NCI-H1436 (cell line): ENCODE measurements around the gene ZNF556.
"Not testable (repeated sequence)": the region's sequence is repeated elsewhere in the genome, so short reads cannot be mapped to it uniquely, and the experiment has no call there.

Experiments
- DNase-seq: peaks from one replicate; lab custom pipeline; 2025; lab: John Stamatoyannopoulos, UW

ZNF556 gene

DNA sequence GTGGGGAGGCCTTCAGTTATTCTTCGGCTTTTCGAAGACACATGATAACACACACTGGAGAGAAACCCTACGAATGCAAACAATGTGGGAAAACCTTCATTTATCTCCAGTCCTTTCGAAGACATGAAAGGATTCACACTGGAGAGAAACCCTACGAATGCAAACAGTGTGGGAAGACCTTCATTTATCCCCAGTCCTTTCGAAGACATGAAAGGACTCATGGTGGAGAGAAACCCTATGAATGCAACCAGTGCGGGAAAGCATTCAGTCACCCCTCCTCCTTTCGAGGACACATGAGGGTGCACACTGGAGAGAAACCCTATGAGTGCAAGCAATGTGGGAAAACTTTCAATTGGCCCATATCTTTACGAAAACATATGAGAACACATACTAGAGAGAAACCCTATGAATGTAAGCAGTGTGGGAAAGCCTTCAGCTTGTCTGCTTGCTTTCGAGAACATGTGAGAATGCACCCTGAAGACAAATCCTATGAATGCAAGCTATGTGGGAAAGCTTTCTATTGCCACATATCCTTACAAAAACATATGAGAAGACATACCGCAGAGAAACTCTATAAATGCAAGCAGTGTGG is 14.0 kb upstream of the ZNF556 start:
- no peak for DNase-seq

DNA sequence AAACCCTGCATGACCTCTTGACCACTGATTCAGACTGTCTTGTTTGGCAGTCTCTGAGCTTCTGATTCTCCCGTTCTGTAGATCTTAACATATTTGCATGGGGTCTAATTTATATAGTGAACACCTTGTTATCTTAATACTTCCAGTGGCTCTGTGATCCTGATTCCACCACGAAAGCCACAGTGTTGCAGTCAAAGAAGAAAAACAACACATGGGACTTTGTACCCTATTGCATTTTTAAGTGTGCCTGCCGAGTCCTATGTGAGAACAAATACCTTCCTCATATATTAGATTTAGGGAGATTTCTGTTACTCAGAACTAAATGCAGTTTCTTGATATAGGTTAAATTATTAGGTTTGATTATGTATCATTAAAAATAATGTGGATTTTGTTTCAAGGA is 12.3 kb upstream of the ZNF556 start:
- DNase-seq, result no peak

DNA sequence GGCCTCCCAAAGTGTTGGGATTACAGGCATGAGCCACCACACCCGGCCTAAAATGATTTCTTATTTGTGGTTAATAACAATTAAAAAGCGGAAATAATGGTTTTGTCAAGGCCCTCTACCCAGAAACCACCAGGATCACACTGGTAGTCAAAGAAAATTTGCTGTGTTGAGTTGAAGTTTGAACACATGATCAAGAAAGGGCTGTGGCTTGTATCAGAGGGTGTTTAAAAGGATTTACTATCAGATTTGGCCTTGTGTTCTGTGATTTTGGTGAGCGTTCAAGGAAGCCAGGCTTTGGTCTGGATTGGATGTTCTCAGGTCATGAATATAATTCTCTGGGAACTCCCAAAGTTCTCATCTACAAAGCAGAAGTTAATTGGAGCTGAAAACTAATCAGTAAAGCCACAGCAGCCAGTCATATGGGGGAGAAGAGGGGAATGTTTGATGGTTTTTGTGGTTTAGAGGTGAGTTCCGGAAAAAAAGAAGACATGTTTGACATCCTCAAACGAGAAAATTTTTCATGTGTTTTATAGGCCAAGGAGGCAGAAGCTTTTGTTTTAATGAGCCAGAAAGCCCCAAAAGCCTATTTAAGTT is 10.6 kb upstream of the ZNF556 start:
- no peak for DNase-seq

DNA sequence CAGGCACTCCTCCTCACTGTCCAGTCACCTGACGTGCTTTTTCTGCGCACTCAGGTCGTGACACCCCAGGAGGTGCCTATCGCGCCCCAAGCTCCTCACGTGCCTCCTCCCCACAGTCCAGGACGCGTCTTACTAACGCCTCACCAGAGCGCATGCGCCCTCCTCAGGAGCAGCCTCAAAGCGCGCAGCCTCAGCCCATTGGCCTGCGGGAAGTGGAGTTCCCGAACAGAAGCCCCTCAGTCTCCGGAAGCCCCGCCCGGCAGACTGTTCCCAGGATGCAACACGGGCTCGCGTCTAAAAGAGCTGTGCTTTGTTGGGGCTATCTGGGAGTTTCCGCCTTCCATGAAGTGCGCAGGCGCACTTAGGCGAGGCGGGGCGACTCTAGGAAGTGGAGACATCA is 8.3 kb upstream of the ZNF556 start:
- DNase-seq, result no peak

DNA sequence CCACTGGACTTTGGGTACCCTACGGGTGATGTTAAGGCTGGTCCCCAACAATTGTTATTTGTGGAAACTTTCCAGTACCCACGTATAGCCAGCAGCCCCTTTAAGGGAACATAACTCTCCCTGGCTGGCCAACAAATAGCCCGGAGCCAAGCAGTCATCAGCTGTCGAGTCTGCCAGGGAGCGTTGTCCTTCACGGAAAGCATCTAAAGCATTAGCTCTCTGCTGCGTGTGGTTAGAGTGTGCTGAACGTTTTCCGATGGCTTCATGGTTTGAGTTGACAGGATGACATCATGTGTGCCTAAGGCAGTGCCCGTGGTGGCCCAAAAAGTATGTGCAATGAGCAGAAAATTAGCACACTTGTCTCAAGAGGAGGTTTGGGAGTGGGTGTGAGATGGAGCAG is 3.3 kb upstream of the ZNF556 start:
- no peak for DNase-seq

DNA sequence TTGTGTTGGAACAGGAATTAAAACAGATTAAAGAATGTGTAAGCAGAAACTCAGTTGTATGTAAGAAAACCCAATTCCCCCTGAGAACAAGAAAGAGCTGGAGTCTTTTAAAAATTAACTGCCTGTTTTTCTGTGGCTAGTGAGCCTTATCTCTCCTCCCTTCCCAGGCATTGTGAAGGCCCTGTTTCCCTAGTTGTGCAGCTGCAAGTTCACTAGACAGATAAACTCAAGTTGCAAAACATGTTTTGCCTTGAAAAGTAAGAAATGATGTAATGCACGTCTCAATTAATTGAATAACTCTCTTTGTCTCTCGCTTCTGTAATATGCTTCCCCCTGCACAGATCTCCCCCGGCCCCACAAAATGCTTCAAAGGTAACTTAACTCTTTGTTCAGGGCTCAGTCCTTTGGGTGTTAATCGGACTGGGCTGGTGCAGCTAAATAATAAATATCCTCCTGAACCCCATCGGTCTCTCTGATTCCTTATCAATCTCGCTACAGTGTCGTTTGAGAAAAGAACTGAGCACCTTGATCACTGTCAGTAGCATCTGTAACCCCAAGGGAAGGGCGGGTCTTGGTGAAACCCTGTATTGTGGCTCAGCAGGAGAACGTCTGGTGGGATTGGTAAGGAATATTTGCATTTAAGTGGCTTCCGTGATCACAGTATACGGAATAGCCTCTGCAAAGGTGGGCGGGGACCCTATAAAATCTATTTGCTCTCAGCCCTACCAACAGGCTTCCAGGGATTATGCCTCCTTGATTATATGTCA is 1.6 kb upstream of the ZNF556 start:
- DNase-seq, result no peak

DNA sequence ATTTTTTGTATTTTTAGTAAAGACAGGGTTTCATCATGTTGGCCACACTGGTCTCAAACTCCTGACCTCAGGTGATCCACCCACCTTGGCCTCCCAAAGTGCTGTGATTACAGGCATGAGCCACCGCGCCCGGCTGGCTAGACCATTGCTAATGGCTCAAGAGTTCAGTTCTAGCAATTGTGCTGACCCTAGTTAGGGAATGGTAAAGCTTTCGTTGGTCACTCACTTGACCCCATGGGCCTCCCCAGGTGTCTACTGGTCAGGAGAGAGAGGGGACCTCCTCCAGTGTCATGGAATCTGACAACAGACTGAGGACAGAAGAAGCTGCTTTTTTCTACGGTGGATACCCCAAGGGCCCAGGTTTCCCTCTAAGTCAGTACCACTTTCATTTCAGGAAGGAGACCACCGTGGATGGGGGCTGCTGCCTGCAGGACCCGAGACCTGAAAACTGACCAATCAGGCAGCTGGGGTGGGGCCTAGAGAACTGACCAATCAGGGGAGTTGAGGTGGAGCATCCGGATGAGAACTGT is 575 bp upstream of the ZNF556 start:
- DNase-seq, result no peak

DNA sequence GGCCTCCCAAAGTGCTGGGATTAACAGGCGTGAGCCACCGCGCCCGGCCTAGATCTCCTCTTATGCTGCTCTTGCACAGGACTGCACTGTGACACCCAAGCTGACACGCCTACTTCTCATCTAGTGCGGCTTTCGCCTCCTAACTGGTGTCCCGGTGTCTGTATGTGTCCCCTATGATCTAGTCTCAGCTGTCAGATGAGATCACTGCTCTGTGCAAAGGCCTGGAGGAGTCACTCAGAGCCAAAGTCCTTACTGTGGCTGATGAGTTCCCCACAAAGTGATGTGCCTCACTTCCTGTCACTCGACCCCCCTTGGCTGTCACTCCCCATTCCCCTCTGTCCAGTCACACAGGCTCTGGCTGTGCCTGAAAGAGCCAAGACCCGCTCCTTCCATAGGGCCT is 2.5 kb downstream of the ZNF556 start:
- DNase-seq, result no peak

DNA sequence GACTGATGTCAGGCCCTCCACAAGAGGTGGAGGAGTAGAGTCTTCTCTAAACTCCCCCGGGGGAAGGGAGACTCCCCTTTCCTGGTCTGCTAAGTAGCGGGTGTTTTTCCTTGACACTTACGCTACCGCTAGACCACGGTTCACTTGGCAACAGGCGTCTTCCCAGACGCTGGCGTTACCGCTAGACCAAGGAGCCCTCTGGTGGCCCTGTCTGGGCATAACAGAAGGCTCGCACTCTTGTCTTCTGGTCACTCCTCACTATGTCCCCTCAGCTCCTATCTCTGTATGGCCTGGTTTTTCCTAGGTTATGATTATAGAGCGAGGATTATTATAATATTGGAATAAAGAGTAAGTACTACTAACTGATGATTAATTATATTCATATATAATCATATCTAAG is 5.0 kb downstream of the ZNF556 start:
- DNase-seq, result not testable (repeated sequence)

DNA sequence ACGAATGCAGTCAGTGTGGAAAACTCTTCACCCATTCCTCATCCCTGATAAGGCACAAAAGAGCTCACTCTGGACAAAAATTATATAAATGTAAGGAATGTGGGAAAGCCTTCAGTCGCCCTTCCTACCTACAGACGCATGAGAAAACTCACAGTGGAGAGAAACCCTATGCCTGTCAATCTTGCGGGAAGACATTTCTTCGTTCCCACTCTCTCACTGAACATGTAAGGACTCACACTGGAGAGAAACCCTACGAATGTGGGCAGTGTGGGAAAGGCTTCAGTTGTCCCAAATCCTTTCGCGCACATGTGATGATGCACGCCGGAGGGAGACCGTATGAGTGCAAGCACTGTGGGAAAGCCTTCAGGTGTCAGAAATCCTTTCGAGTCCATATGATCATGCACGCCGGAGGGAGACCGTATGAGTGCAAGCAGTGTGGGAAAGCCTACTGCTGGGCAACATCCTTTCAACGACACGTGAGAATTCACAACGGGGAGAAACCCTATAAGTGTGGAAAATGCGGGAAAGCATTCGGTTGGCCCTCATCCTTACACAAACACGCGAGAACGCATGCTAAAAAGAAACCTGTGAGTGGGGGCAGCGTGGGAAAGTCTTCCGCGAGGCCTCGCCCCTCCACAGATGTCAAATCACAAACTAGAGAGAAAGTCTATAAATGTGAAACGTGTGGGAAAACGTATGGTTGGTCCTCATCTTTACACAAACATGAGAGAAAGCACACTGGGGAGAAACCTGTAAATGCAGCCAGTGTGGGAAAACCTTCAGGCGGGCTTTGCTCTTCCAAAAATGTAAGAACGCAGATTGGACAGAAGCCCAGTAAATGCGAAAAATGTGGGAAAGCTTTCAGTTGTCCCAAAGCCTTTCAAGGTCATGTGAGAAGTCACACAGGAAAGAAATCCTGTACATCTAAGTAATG is 10.5 kb downstream of the ZNF556 start:
- no peak for DNase-seq

DNA sequence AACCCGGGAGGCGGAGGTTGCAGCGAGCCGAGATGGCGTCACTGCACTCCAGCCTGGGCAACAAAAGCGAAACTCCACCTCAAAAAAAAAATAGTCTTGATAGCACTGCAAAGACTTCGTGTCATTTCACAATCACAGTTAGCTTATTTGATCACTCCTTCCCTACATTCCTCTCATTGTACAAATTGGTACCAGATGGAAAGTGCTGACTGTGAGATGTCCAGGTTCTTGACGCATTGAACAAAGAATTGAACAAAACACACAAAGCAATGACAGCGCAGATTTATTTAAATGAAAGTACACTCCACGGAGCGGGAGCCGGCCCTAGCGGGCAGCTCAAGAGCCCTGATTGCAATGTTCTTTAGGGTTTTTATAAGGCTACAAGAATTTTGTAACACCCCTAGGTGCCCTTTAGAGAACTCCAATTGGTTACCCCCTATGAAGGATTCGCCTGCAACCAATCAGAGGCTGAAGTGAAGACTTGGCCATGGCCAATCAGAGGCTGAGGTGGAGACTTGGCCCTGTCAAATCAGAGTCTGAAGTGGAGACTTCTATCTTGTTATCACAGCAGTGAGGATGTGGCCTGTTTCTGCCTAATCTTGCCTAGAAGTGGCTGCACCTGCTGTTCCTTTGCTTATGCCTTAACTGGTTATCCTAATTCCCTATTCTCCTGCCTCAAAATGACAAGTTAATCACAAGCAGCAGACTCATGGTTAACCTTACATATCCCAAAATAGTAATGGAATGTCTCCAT is 16.7 kb downstream of the ZNF556 start:
- no peak for DNase-seq

DNA sequence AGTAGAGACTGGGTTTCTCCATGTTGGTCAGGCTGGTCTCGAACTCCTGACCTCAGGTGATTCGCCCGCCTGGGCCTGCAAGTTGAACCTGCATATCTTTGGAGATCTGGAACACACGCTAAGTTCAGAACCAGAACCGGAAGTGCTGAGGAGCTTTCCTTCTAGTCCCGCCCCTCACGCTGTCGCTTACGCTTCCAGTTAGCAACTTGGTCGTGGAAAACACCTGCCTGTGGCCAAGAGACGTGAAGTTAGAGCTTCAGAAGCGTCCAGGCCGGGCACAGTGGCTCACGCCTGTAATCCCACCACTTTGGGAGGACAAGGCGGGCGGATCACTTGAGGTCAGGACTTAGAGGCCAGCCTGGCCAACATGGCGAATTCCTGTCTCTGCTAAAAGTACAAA is 18.6 kb downstream of the ZNF556 start:
- no peak for DNase-seq

DNA sequence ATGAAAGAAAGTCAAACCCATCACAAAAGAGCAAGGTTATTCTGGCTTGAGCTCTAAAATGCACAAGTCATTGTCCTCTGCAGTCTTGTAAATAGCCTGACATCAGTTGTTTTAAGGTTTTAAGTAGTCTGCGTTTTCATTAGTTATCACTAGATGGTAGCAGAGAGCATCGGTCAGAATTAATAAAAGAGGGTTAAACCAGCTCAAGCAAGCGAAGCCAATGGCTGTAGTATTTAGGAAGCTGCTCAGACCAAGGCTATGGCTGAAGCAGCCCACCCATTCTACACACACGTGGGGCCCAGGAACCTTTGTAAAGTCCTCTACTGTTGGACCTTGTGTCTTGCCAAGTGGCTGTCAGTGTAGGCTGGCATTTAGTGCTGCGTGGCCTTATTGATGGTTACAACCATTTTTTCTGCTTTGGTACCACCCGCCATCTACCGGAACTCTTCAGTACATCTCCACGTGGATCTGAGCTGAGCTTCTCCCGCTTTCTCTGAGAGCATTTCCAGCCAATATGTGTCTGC is 20.3 kb downstream of the ZNF556 start:
- DNase-seq, result peak; percentile 28

DNA sequence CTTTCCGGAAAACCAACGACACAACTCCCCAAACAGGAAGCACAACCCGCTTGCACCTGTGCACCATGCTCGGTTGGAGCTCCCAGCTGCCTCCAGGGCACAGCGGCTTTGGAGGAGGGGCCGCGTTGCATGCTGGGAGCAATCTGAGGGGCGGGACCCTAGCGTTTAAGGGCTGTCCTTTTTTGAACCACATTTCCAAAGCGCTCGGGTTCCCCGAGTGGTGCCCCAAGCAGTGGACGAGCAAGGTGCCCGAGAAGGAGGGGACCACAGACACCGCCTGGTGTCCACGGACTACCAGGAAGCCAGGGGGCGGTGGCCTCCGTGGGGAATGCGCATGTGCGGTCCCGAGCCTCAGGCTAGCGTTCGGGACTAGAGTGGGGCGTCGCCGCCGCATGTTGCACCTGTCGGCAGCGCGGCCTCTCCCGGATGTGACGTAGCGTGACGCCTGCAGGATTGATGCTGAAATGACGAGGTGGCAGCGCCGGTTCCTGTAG is 21.6 kb downstream of the ZNF556 start:
- no peak for DNase-seq

DNA sequence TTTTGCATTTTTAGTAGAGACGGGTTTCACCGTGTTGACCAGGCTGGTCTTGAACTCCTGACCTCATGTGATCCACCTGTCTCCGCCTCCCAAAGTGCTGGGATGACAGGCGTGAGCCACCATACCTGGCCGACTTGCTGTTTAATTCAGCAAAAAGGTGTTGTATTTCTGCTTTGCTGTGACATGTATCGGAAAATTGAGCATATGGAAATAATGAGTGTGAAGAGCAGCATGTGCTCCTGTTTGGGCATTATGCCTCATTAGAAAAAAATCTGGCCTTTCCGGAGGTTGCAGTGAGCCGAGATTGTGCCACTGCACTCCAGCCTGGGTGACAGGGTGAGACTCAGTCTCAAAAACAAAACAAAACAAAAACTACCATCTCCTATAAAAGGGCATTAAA is 23.4 kb downstream of the ZNF556 start:
- DNase-seq, result not testable (repeated sequence)

DNA sequence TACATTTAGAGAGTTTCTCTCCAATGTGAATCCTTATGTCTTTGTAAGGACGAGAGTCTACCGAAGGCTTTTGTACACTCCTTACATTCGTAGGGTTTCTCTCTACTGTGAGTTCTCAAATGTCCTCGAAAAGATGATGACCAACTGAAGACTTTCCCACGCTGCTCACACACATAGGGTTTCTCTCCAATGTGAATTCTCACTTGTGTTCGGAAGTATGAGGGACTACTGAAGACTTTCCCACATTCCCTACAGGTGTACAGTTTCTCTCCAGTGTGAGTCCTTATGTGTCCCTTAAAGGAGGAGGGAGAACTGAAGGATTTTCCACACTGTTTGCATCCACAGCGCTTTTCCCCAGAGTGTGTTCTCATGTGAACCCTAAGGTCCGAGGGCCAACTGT is 29.6 kb downstream of the ZNF556 start:
- no peak for DNase-seq

DNA sequence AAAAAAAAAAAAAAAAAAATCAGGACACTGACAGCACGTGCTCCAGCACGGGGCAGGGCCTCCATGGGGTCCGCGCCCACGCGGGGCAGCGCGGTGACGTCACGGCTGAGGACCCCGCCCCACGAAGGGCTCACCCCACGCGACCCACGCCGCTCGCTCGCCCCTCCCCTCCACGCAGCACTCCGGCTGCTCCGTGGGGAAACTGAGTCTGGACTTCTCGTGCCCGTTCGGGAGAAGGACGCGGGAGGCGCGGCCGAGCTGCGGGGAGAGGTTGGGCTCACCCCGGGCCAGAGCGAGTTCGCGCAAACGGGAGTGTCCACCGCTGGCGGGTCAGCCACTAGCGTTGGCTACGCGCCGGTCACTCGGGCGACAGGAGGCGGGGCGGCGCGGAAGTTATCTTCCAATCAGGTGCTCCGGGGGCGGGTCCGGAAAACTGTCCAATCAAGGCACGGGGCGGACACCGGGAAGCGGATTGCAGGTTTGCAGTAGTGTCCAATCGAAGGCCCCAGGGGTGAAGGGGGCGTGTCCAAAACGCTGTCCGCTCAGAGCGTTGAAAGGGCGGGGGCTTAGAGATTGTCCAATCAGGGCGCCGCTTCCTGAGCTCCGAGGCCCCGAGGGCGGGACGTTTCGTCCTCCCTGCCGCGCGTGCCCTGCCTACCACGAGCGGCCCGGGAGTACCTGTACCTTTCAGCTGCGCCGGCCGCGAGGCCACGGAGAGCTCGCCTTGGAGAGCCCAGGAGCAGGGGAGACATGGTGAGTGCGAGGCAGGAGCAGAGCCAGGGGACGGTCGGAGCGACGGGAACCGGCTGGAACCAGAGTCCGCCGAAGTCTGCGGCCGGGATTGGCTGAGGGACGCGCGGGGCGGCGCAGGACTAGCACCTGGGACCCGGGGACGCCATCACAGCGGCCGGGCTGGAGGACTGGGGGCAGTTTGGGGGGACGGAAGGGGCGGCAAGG is 33.4 kb downstream of the ZNF556 start, which contains the start of gene ZNF57:
Gene ZNF57 (plus strand): TSS at position 633 of the 957 bp plus-strand sequence. CDS start 118 bp downstream, at position 751.
- DNase-seq, result peak; percentile 96

DNA sequence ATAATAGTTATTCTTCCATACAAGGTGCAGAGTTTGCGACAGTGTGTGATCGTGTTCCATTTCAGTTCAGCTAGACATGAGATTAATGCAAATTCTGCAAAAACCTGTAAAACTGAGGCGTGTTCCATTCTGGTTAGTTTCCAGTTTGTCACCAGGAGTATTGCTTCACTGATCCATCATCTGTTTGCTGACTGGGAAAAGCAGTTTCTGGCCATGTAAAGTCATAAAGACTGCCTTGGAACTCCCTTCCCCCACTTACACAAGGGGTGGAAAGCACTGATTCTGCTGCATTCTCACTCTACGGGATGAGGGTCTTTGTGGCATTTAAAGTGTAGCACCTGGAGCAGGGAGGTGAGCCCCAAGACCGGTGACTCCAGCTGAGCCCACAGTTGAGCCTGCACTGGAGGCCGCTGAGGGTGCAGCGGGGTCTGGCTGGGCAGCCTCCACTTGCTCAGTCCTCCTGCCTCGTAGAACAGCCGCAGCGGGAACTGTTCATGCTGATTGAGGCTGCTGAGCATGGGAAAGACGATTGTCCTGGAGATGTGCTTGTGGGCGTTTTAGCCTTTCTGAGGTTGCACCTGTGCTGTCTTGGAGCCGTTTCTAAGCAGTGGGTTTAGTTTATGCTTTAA is 35.6 kb downstream of the ZNF556 start:
- no peak for DNase-seq

DNA sequence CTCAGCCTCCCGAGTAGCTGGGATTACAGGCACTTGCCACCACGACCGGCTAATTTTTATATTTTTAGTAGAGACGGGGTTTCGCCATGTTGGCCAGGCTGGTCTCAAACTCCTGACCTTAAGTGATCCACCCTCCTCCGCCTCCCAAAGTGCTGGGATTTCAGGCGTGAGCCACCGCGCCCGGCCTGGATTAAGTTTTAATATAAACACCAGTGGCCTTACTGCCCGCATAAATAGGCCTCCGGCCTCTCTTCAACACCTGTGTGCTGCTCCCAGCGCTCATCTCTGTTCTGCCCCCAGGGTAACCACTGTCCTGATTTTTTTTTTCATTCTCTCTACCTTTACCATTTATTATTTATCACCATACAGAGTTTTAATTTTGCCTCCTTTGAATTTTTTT is 36.2 kb downstream of the ZNF556 start:
- not testable (repeated sequence) for DNase-seq
